Hepatocyte (in vitro differentiated cells): Measurements from ENCODE around the gene NACA.

Source experiments
- EZH2 ChIP-seq: fragments of 200-600 bp; sonication (generic); IDR thresholded peaks from 2 replicates; pipeline ENCODE4 v1.6.1; 2016; ENCODE audit warnings: antibody characterized with exemption, mild to moderate bottlenecking, borderline replicate concordance
- EZH2phosphoT487 ChIP-seq: fragments of 200-600 bp; sonication (generic); IDR thresholded peaks from one replicate; pipeline ENCODE4 v1.6.1; 2018; ENCODE audit warnings: antibody characterized with exemption, mild to moderate bottlenecking, low read depth, moderate library complexity; ENCODE audit not compliant: unreplicated experiment, severe bottlenecking
- TF ChIP-seq, protein P1 (sequence below): fragments of 200-600 bp; sonication (generic); IDR thresholded peaks from 2 replicates; pipeline ENCODE4 v1.5.1; 2016; ENCODE audit warnings: antibody characterized with exemption, mild to moderate bottlenecking; ENCODE audit not compliant: poor library complexity

DNA sequence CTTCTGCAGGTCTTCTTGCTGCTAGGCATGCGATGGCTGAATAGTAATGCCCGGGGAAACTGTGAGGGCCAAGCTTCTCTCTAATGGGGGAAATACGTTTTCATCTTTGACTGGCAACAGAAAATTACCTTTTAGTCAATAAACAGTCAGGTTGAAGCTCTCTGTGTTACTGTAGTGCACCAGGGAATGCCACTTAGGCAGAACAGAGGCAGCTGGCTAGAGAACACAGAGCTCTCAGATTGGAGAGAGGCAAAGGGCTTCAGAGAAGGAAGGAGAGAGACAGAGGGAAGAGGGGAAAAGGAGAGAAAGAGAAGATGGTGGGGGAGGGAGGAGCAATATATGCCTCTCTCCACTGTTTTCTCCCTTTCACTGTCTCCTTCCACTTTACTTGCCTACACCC, 44.8 kb upstream of the NACA start:
- TF ChIP-seq, protein P1, sequence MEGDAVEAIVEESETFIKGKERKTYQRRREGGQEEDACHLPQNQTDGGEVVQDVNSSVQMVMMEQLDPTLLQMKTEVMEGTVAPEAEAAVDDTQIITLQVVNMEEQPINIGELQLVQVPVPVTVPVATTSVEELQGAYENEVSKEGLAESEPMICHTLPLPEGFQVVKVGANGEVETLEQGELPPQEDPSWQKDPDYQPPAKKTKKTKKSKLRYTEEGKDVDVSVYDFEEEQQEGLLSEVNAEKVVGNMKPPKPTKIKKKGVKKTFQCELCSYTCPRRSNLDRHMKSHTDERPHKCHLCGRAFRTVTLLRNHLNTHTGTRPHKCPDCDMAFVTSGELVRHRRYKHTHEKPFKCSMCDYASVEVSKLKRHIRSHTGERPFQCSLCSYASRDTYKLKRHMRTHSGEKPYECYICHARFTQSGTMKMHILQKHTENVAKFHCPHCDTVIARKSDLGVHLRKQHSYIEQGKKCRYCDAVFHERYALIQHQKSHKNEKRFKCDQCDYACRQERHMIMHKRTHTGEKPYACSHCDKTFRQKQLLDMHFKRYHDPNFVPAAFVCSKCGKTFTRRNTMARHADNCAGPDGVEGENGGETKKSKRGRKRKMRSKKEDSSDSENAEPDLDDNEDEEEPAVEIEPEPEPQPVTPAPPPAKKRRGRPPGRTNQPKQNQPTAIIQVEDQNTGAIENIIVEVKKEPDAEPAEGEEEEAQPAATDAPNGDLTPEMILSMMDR = no peak
- no peak for TF ChIP-seq EZH2
- TF ChIP-seq EZH2phosphoT487 = no peak
